SK-N-SH treated with all-trans-retinoic acid at 6 μM for 48 hours (cell line): ENCODE measurements around the gene EDN1.

ENCODE experiments used
- ARNTL ChIP-seq: fragments of 450-650 bp; formaldehyde crosslinking; IDR thresholded peaks from 2 replicates; pipeline ENCODE4 v1.5.0; 2020; ENCODE audit warnings: low read depth, mild to moderate bottlenecking, moderate library complexity, borderline replicate concordance
- ESRRG ChIP-seq: fragments of 250-450 bp; sonication (Bioruptor Pico); IDR thresholded peaks from 2 replicates; pipeline ENCODE4 v1.6.1; 2021; ENCODE audit warnings: mild to moderate bottlenecking
- PPARA ChIP-seq: fragments of 250-450 bp; sonication (Bioruptor Pico); IDR thresholded peaks from 2 replicates; pipeline ENCODE4 v1.5.0; 2020; ENCODE audit warnings: mild to moderate bottlenecking, borderline replicate concordance
- RARB ChIP-seq: fragments of 250-450 bp; sonication (Bioruptor Pico); IDR thresholded peaks from 2 replicates; pipeline ENCODE4 v1.8.0; 2021; ENCODE audit warnings: mild to moderate bottlenecking, moderate library complexity
- TSHZ2 ChIP-seq: fragments of 250-450 bp; sonication (Bioruptor Pico); IDR thresholded peaks from 2 replicates; pipeline ENCODE4 v1.5.0; 2020; ENCODE audit warnings: mild to moderate bottlenecking, moderate library complexity
- ZC3H10 ChIP-seq: fragments of 250-450 bp; sonication (Bioruptor Pico); IDR thresholded peaks from 2 replicates; pipeline ENCODE4 v1.5.1; 2021; ENCODE audit warnings: mild to moderate bottlenecking, moderate library complexity
- ZFP3 ChIP-seq: fragments of 250-450 bp; sonication (Bioruptor Pico); IDR thresholded peaks from 2 replicates; pipeline ENCODE4 v1.5.0; 2020; ENCODE audit warnings: mild to moderate bottlenecking, moderate library complexity
- ZNF8 ChIP-seq: fragments of 450-650 bp; formaldehyde crosslinking; IDR thresholded peaks from 2 replicates; pipeline ENCODE4 v1.5.0; 2020; ENCODE audit warnings: mild to moderate bottlenecking, moderate library complexity
- TF ChIP-seq, protein P1 (sequence below): fragments of 250-450 bp; sonication (Bioruptor Pico); IDR thresholded peaks from 2 replicates; pipeline ENCODE4 v1.5.1; 2020; ENCODE audit warnings: low read depth, mild to moderate bottlenecking, moderate library complexity

DNA sequence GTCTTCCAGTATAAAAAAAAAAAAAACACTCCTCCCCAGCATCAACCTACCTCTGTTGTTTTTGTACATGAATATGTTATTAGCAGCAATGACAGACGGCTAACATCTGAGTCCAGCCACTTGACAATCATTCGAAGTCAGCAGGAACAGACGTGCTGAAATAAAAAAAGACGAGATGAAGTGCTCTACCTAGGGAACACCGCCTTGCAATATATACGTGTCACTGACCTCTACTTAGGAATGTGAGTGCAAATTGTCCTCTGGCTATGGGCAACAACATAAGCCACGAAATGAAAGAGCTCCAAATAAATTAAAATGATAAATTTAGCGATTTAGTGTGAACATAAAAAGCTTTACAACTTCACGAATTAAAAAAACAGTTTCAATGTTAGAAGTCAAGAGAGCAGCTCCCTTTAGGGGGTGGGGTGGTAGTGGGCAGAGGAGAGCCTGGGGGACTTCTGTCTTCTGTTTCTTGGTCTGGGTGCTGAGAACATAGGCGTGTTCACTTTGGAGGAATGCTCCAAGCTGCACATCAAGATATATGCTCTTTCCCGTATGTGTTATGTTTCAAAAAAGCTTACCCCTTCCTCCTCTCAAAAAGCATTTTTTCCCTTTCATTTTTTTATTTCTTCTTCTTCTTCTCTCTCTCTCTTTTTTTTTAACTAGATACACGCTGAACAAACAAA, 23.3 kb downstream of the EDN1 start:
- no peak for TF ChIP-seq ZNF8 (CRISPR knock-in tag)
- TF ChIP-seq, protein P1, sequence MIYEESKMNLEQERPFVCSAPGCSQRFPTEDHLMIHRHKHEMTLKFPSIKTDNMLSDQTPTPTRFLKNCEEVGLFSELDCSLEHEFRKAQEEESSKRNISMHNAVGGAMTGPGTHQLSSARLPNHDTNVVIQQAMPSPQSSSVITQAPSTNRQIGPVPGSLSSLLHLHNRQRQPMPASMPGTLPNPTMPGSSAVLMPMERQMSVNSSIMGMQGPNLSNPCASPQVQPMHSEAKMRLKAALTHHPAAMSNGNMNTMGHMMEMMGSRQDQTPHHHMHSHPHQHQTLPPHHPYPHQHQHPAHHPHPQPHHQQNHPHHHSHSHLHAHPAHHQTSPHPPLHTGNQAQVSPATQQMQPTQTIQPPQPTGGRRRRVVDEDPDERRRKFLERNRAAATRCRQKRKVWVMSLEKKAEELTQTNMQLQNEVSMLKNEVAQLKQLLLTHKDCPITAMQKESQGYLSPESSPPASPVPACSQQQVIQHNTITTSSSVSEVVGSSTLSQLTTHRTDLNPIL (CRISPR knock-in tag) = no peak
- TF ChIP-seq ZC3H10 (CRISPR knock-in tag) = no peak
- no peak for TF ChIP-seq PPARA (CRISPR knock-in tag)
- no peak for TF ChIP-seq ESRRG (CRISPR knock-in tag)
- TF ChIP-seq ZFP3 (CRISPR knock-in tag) = no peak
- TF ChIP-seq ARNTL = no peak
- no peak for TF ChIP-seq RARB (CRISPR knock-in tag)
- no peak for TF ChIP-seq TSHZ2
